SH-SY5Y (cell line): Measurements from ENCODE around the gene PCDH9.

Experiments used
- GATA2 ChIP-seq: IDR thresholded peaks from 2 replicates; pipeline ENCODE4 v1.6.1; 2011; ENCODE audit warnings: mild to moderate bottlenecking, low read depth, low read length
- GATA3 ChIP-seq: IDR thresholded peaks from 2 replicates; pipeline ENCODE4 v1.6.1; 2011; ENCODE audit warnings: low read depth, mild to moderate bottlenecking, low read length, moderate library complexity

DNA sequence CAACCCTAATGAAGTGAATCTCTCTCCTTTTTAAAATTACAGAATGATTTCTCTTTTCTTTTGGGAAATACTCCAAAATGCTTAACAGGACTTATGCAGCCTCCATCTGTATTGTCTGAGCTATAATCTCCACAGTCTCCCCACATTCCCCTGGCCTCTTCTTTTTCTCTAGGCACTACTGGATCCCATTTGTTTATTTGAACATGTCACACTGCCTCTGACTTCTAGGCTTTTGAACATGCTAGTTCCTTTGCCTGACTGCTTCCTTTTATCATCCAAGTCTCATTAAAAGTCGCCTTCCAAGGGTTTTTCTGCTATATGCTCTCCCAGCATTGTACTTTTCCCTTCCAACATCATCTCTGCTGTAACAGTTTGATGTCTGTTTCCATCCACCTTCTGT is 548.7 kb downstream of the PCDH9 start:
- no peak for TF ChIP-seq GATA3
- no peak for TF ChIP-seq GATA2
